Spleen (tissue), 11 donors: Measurements from ENCODE around the gene PKP4. TPM values are rescaled to one million over a fixed set of nuclear protein-coding genes. Genes with fewer than 3 reads are reported as not detected.

Experiments
- DNase-seq: peaks from one replicate; pipeline ENCODE4 v3.0.0-alpha.2; 2020
- H3K27ac ChIP-seq, 8 donors: fragments of 200-600 bp; sonication (generic) in 7 of 8; 1 replicate in 4 of 8; 2 replicates in 4 of 8; pipeline versions ENCODE4 v1.5.0 to v1.8.0; 2016 to 2021; ENCODE audit warnings: inconsistent platforms in 4 of 8, mild to moderate bottlenecking in 4 of 8, moderate library complexity in 1 of 8
- H3K27me3 ChIP-seq, 7 donors: fragments of 200-600 bp; sonication (generic) in 6 of 7; replicated peaks in 1 of 7; 1 replicate in 4 of 7; 2 replicates in 3 of 7; pipeline versions ENCODE4 v1.5.0 to v1.8.0; 2016 to 2021; ENCODE audit warnings: inconsistent platforms in 3 of 7, mild to moderate bottlenecking in 1 of 7
- H3K36me3 ChIP-seq, 6 donors: fragments of 200-600 bp; sonication (generic) in 5 of 6; 1 replicate in 4 of 6; 2 replicates in 2 of 6; pipeline versions ENCODE4 v1.5.0 to v1.8.0; 2016 to 2021; ENCODE audit warnings: inconsistent platforms in 2 of 6
- H3K4me1 ChIP-seq, 6 donors: fragments of 200-600 bp; sonication (generic) in 5 of 6; 1 replicate in 3 of 6; 2 replicates in 3 of 6; pipeline versions ENCODE4 v1.5.0 to v1.8.0; 2016 to 2021; ENCODE audit warnings: inconsistent platforms in 3 of 6
- H3K4me3 ChIP-seq, 8 donors: fragments of 200-600 bp; sonication (generic) in 7 of 8; 1 replicate in 4 of 8; 2 replicates in 4 of 8; pipeline versions ENCODE4 v1.5.0 to v1.8.0; 2016 to 2021; ENCODE audit warnings: inconsistent platforms in 4 of 8, mild to moderate bottlenecking in 4 of 8, moderate library complexity in 2 of 8
- H3K9me3 ChIP-seq, 8 donors: fragments of 200-600 bp; sonication (generic) in 7 of 8; 1 replicate in 4 of 8; 2 replicates in 4 of 8; pipeline versions ENCODE4 v1.5.0 to v1.8.0; 2016 to 2021; ENCODE audit warnings: inconsistent platforms in 4 of 8
- POLR2A ChIP-seq, 3 donors: fragments of 450-650 bp; IDR thresholded peaks; one replicate each; pipeline ENCODE4 v1.5.1; 2017; ENCODE audit warnings: antibody characterized with exemption in 3 of 3, mild to moderate bottlenecking in 1 of 3
- POLR2AphosphoS5 ChIP-seq, 3 donors: sonication (generic); formaldehyde crosslinking; IDR thresholded peaks; one replicate each; pipeline ENCODE4 v1.5.1; 2017; ENCODE audit warnings: antibody characterized with exemption in 3 of 3
- WGBS, 5 donors: extraction: QIAGEN DNeasy Blood & Tissue Kit in 3 of 5; methylation state at CpG; one replicate each; pipeline versions ENCODE4 v1.1.5 to v1.1.7; 2013 to 2018; 5-methylcytosine and 5-hydroxymethylcytosine counted together
- intact Hi-C: fragments of 100-400 bp; cut with DNase I; formaldehyde crosslinking; loops from one replicate; pipeline ENCODE4 v1.15.0; 2023; ENCODE audit warnings: low total_unique reads
- polyA plus RNA-seq, 3 donors: library from polyadenylated mRNA; stranded (reverse); fragments of 200-250 nt; gene quantifications; one replicate each; pipeline ENCODE4 v1.2.1, GENCODE V29; 2013
- total RNA-seq, 7 donors: library from RNA; depleted of rRNA in 3 of 7; stranded (reverse); fragments of >200 nt in 3 of 7; fragmentation: NEBNext Ultra II Directional in 4 of 7; extraction: Animal tissue kit (Norgen Biotek cat#: 25700) in 4 of 7; gene quantifications; one replicate each; pipeline versions ENCODE4 v1.1.0 to v1.2.1, GENCODE V29; 2016 to 2021
- TF ChIP-seq, protein P1 (sequence below), 11 experiments: fragments of 200-600 bp in 7 of 11; fragments of 450-650 bp in 4 of 11; sonication (generic) in 4 of 11; IDR thresholded peaks in 8 of 11; conservative IDR thresholded peaks in 3 of 11; 1 replicate in 7 of 11; 2 replicates in 4 of 11; pipeline versions ENCODE4 v1.4.0 to v1.8.0; 2016 to 2021; ENCODE audit warnings: antibody characterized with exemption in 11 of 11, inconsistent platforms in 4 of 11, mild to moderate bottlenecking in 1 of 11
- donor health status: healthy with polysubstance abuse.
- donor health status: DM: no; HTN: no; CAD: no; lungs with moderate emphysema.
- donor health status: DM: no; HTN: no; CAD: no.
- donor health status: Bipolar disorder and iron deficiency.
- donor health status: healthy.
- donor health status: DM: no; HTN: no; CAD: no.
- donor health status: DM: yes; HTN: yes; CAD: no.

Gene PKP4
- total and polyA plus RNA-seq, 10 donors = 4.9 to 53.5 (median 29.2) TPM

DNA sequence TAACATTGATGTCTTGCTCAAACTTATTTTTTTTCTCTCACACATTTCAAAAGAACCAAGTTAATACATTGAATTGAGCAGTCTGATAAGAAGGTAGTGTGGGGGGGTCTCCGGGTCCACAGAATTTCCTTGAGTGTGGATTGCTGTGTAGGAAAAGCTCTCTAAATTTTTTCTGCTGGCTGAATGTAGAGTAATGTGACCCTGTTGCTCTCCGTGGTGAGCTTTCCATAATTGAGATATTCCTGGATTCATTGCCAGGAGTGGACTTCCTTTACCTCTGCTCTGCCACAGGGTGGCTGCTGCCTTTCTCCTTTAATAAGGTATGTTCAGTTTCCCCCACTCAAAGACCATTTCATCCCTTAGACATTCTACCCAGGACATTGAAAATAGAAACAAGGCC lies 50.9 kb downstream of the PKP4 start:
- Histone ChIP-seq H3K36me3 (no peaks in the 10 kb centered on the region), H3K4me1 (peaks cover 0 to 3% (median 0%) of the 10 kb centered on the region in 6 donors), H3K27ac (no peak overlapping the region), H3K27me3 (no peaks in the 10 kb centered on the region), H3K9me3 (no peaks in the 10 kb centered on the region), H3K4me3 (no peak overlapping the region)
- 80 to 91% (median 87%) methylated on average over 2 of the region's 2 CpGs for WGBS, 5 donors
- TF ChIP-seq, protein P1, sequence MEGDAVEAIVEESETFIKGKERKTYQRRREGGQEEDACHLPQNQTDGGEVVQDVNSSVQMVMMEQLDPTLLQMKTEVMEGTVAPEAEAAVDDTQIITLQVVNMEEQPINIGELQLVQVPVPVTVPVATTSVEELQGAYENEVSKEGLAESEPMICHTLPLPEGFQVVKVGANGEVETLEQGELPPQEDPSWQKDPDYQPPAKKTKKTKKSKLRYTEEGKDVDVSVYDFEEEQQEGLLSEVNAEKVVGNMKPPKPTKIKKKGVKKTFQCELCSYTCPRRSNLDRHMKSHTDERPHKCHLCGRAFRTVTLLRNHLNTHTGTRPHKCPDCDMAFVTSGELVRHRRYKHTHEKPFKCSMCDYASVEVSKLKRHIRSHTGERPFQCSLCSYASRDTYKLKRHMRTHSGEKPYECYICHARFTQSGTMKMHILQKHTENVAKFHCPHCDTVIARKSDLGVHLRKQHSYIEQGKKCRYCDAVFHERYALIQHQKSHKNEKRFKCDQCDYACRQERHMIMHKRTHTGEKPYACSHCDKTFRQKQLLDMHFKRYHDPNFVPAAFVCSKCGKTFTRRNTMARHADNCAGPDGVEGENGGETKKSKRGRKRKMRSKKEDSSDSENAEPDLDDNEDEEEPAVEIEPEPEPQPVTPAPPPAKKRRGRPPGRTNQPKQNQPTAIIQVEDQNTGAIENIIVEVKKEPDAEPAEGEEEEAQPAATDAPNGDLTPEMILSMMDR (IDR thresholded peaks at IDR 0.05 in 8 of 11, conservative IDR thresholded peaks at IDR 0.05 in 3 of 11) = no peak
- TF ChIP-seq POLR2A (IDR thresholded peaks at IDR 0.05) (no peak), POLR2AphosphoS5 (IDR thresholded peaks at IDR 0.05) (no peak)
- no peak for DNase-seq
- intact Hi-C loops = no loop called here

DNA sequence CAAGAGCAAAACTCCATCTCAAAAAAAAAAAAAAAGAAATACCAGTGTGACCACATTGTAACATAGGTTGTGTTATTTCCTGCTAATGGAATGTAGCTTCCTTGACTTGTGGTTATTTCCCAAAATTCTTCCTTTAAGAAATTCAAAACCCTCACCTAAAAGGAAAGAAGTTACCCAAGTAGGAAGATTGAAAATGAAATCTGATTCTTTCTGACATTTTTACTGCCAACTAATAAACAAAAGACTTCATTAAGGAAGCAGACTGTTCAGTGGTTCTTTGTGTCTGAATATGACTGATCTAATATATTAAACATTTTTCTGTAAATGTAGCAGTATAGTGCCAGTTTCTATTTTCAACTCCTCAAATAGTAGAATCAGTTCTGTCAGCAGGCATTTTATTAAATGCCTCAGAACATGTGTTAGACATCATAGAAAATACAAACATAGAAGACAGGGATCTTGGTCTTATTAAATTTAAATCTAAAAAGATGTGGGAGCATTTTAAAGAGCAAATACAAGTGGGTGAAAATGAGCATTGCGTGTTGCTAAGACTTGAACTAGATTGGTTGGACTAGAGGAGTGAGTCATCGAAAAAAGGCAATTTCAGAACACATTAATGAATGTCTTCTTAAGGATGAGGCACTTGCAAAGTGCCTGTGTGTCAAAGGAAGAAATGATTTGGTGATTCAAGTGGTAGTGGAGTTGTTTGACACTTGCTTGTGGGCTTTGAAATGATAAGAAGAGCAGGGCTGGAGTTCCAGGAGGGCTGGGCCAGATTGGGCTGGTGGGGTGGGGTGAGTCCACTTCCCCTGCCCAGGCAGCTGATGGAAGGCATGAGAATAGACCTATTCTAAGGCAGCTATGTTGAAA lies 53.4 kb downstream of the PKP4 start:
- H3K27me3 ChIP-seq = no peaks in the 10 kb centered on the region
- 63 to 91% (median 76%) methylated on average over 2 of the region's 2 CpGs for WGBS, 5 donors
- no peak for DNase-seq
- peaks cover 0 to 3% (median 0%) of the 10 kb centered on the region in 6 donors for H3K4me1 ChIP-seq
- H3K4me3 ChIP-seq = no peak overlapping the region
- no peaks in the 10 kb centered on the region for H3K9me3 ChIP-seq
- intact Hi-C loops = no loop called here
- TF ChIP-seq, protein P1 (IDR thresholded peaks at IDR 0.05 in 8 of 11, conservative IDR thresholded peaks at IDR 0.05 in 3 of 11) = no peak
- no peak for TF ChIP-seq POLR2AphosphoS5 (IDR thresholded peaks at IDR 0.05)
- no peak for TF ChIP-seq POLR2A (IDR thresholded peaks at IDR 0.05)
- peak overlapping the region in 1 of 8 donors; percentile 8 for H3K27ac ChIP-seq
- H3K36me3 ChIP-seq = no peaks in the 10 kb centered on the region

DNA sequence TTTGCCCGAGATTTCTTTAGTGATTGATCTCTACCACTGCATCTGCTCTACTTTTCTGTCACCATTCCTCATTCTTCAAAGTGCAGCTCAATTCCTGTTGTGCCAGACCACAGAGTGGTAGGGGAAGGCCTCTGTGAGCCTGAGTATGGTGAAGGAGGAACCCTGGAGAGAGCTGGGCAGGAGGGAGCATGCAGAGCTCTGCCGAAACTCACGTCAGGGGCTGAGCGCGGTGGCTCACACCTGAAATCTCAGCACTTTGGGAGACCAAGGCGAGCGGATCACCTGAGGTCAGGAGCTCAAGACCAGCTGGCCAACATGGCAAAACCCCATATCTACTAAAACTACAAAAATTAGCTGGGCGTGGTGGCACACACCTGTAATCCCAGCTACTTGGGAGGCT lies 54.1 kb downstream of the PKP4 start:
- Histone ChIP-seq H3K4me3 (no peak overlapping the region), H3K4me1 (peaks cover 0 to 3% (median 0%) of the 10 kb centered on the region in 6 donors), H3K9me3 (no peaks in the 10 kb centered on the region), H3K27ac (no peak overlapping the region), H3K27me3 (no peaks in the 10 kb centered on the region), H3K36me3 (no peaks in the 10 kb centered on the region)
- intact Hi-C loops = no loop called here
- DNase-seq = no peak
- 89 to 99% (median 98%) methylated on average over 7 to 8 of the region's 8 CpGs for WGBS, 5 donors
- TF ChIP-seq POLR2A (IDR thresholded peaks at IDR 0.05) = no peak
- TF ChIP-seq, protein P1 (IDR thresholded peaks at IDR 0.05 in 8 of 11, conservative IDR thresholded peaks at IDR 0.05 in 3 of 11) = no peak
- TF ChIP-seq POLR2AphosphoS5 (IDR thresholded peaks at IDR 0.05) = no peak

DNA sequence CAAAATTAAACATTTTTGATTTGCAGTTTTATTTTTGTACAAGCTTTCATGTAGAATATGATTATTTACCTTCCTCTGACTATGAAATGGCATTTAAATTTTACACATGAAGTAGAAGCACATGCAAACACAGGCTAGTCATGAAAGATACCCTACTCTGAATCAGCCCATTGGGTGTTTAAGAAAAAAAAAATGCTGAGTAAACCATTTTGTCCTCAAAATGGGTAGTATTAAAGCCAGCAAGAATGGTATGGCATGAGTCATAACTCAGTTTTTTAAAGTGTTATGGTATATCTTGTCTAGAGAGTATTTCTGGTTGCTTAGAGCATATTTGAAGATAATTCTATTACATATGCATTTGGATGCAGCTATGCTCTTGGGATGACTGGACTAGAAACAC lies 55.0 kb downstream of the PKP4 start:
- Histone ChIP-seq H3K4me3 (no peak overlapping the region), H3K27ac (no peak overlapping the region), H3K27me3 (no peaks in the 10 kb centered on the region), H3K9me3 (no peaks in the 10 kb centered on the region), H3K36me3 (no peaks in the 10 kb centered on the region), H3K4me1 (peaks cover 0 to 3% (median 0%) of the 10 kb centered on the region in 6 donors)
- no peak for DNase-seq
- intact Hi-C loops = no loop called here
- TF ChIP-seq POLR2A (IDR thresholded peaks at IDR 0.05) (no peak), POLR2AphosphoS5 (IDR thresholded peaks at IDR 0.05) (no peak)
- TF ChIP-seq, protein P1 (IDR thresholded peaks at IDR 0.05 in 8 of 11, conservative IDR thresholded peaks at IDR 0.05 in 3 of 11) = no peak
